Adrenal gland (tissue), 12 donors: ENCODE results near the gene RPTOR. TPM values are rescaled to one million over a fixed set of nuclear protein-coding genes. Genes with fewer than 3 reads are reported as not detected.

ENCODE experiments used
- DNase-seq, 7 donors: peaks; one replicate each; pipeline ENCODE4 v3.0.0-alpha.2; 2019 to 2020
- H3K27ac ChIP-seq, 5 donors: fragments of 200-600 bp; sonication (generic) in 4 of 5; 1 replicate in 3 of 5; 2 replicates in 2 of 5; pipeline versions ENCODE4 v1.5.1 to v1.8.0; 2016 to 2020; ENCODE audit warnings: mild to moderate bottlenecking in 1 of 5
- H3K27me3 ChIP-seq: fragments of 200-600 bp; 2 replicates; pipeline ENCODE4 v1.8.0; 2021
- H3K36me3 ChIP-seq, 2 donors: fragments of 200-600 bp; replicated peaks in 1 of 2; 1 replicate in 1 of 2; 2 replicates in 1 of 2; pipeline versions ENCODE4 v1.5.1 to v1.8.0; 2018 to 2022
- H3K4me1 ChIP-seq, 2 donors: fragments of 200-600 bp; replicated peaks in 1 of 2; 1 replicate in 1 of 2; 2 replicates in 1 of 2; pipeline versions ENCODE4 v1.5.1 to v1.8.0; 2018 to 2021
- H3K4me3 ChIP-seq, 4 donors: fragments of 200-600 bp; sonication (generic) in 3 of 4; one replicate each; pipeline ENCODE4 v1.5.1; 2016 to 2018
- H3K9me3 ChIP-seq, 3 donors: fragments of 200-600 bp; sonication (generic) in 1 of 3; replicated peaks in 1 of 3; 1 replicate in 2 of 3; 2 replicates in 1 of 3; pipeline versions ENCODE4 v1.5.1 to v1.8.0; 2016 to 2021
- CTCF ChIP-seq, 6 experiments: fragments of 450-650 bp in 4 of 6; fragments of 200-600 bp in 2 of 6; sonication (generic) in 1 of 6; IDR thresholded peaks; 1 replicate in 5 of 6; 2 replicates in 1 of 6; pipeline versions ENCODE4 v1.5.1 to v1.8.0; 2016 to 2021; ENCODE audit warnings: antibody characterized with exemption in 6 of 6, mild to moderate bottlenecking in 2 of 6, moderate library complexity in 1 of 6
- POLR2A ChIP-seq, 2 donors: fragments of 450-650 bp; IDR thresholded peaks; one replicate each; pipeline ENCODE4 v1.6.1; 2017; ENCODE audit warnings: antibody characterized with exemption in 2 of 2, mild to moderate bottlenecking in 2 of 2, moderate library complexity in 1 of 2
- WGBS, 4 donors: extraction: QIAGEN DNeasy Blood & Tissue Kit in 2 of 4; methylation state at CpG; one replicate each; pipeline versions ENCODE4 v1.1.5 to v1.1.7; 2013 to 2017; 5-methylcytosine and 5-hydroxymethylcytosine counted together
- intact Hi-C, 2 donors: fragments of 100-400 bp; cut with DNase I; formaldehyde crosslinking; loops; one replicate each; pipeline versions ENCODE4 v1.14.1 to v1.15.0; 2022 to 2023
- polyA plus RNA-seq, 3 donors: library from polyadenylated mRNA; stranded (reverse); fragments of 200-250 nt in 2 of 3; fragments of 350-450 nt in 1 of 3; fragmentation: Illumina TruSeq in 1 of 3; extraction: RNeasy Lipid Tissue Mini Kit (QIAGEN cat#74804) in 1 of 3; gene quantifications; one replicate each; pipeline ENCODE4 v1.2.3, GENCODE V29; 2013 to 2014
- total RNA-seq, 9 donors: library from RNA; depleted of rRNA in 4 of 9; stranded (reverse); fragments of >200 nt in 4 of 9; fragments of 120-200 nt in 1 of 9; fragmentation: NEBNext Ultra II Directional in 1 of 9; extraction: Animal tissue kit (Norgen Biotek cat#: 25700) in 1 of 9; gene quantifications; one replicate each; pipeline versions ENCODE4 v1.1.0 to v1.2.4, GENCODE V29; 2013 to 2023
- donor health status: healthy with polysubstance abuse.
- donor health status: Bipolar disorder and iron deficiency.
- donor health status: DM: yes; HTN: yes; CAD: no.
- donor health status: DM: no; HTN: no; CAD: no.
- donor health status: DM: no; HTN: no; CAD: no.
- donor health status: DM: yes; HTN: yes; CAD: no.

Gene RPTOR
- total and polyA plus RNA-seq, 12 donors: 9.7 to 53.3 (median 29.7) TPM

- H3K27me3 ChIP-seq: no peaks in the 10 kb centered on the region
- H3K9me3 ChIP-seq: no peaks in the 10 kb centered on the region
- intact Hi-C loops: no loop called here
- peaks cover 21 to 25% of the 10 kb centered on the region in 2 donors for H3K4me1 ChIP-seq
- 80 to 89% (median 83%) methylated on average over 18 to 30 of the region's 30 CpGs for WGBS, 4 donors
- no peaks in the 10 kb centered on the region for H3K36me3 ChIP-seq
- H3K27ac ChIP-seq: peak overlapping the region in 2 of 5 donors; percentile 2
- no peak overlapping the region for H3K4me3 ChIP-seq
- peak in 5 of 7 donors; percentile 69 to 80 (median 78) for DNase-seq
- TF ChIP-seq CTCF (IDR thresholded peaks at IDR 0.05) (no peak), POLR2A (IDR thresholded peaks at IDR 0.05) (peak in 1 of 2 donors; percentile 29)
Measured at GRCh38 chr17:80835816-80836657, 291.4 kb downstream of the RPTOR start.

- Histone ChIP-seq H3K4me1 (peaks cover 21 to 25% of the 10 kb centered on the region in 2 donors), H3K4me3 (no peak overlapping the region), H3K27ac (peak overlapping the region in 1 of 5 donors; percentile 2), H3K9me3 (no peaks in the 10 kb centered on the region), H3K36me3 (no peaks in the 10 kb centered on the region), H3K27me3 (no peaks in the 10 kb centered on the region)
- TF ChIP-seq POLR2A (IDR thresholded peaks at IDR 0.05) (no peak), CTCF (IDR thresholded peaks at IDR 0.05) (no peak)
- intact Hi-C loops: no loop called here
- no peak for DNase-seq
- 76 to 88% (median 83%) methylated on average over 7 of the region's 7 CpGs for WGBS, 4 donors
Measured at GRCh38 chr17:80836658-80836965, 292.0 kb downstream of the RPTOR start.

GRCh38 chr17:80836971-80837481, 292.4 kb downstream of the RPTOR start:
- intact Hi-C loops: no loop called here
- no peak for DNase-seq
- Histone ChIP-seq H3K9me3 (no peaks in the 10 kb centered on the region), H3K4me1 (peaks cover 21 to 25% of the 10 kb centered on the region in 2 donors), H3K27me3 (no peaks in the 10 kb centered on the region), H3K4me3 (no peak overlapping the region), H3K36me3 (no peaks in the 10 kb centered on the region), H3K27ac (no peak overlapping the region)
- 94 to 95% (median 95%) methylated on average over 16 of the region's 16 CpGs for WGBS, 4 donors
- TF ChIP-seq POLR2A (IDR thresholded peaks at IDR 0.05): no peak
- no peak for TF ChIP-seq CTCF (IDR thresholded peaks at IDR 0.05)

- H3K4me3 ChIP-seq: no peak overlapping the region
- H3K27me3 ChIP-seq: no peaks in the 10 kb centered on the region
- no peaks in the 10 kb centered on the region for H3K36me3 ChIP-seq
- no peak for TF ChIP-seq POLR2A (IDR thresholded peaks at IDR 0.05)
- no peak for TF ChIP-seq CTCF (IDR thresholded peaks at IDR 0.05)
- H3K4me1 ChIP-seq: peaks cover 15 to 18% of the 10 kb centered on the region in 2 donors
- H3K9me3 ChIP-seq: no peaks in the 10 kb centered on the region
- no peak for DNase-seq
- WGBS, 4 donors: 91 to 96% (median 92%) methylated on average over 6 to 18 of the region's 18 CpGs
- intact Hi-C loops: no loop called here
- no peak overlapping the region for H3K27ac ChIP-seq
Measured at GRCh38 chr17:80837711-80838110, 293.1 kb downstream of the RPTOR start.
